Thoracic aorta (tissue), 2 donors: ENCODE results near the gene TRAPPC3L. TPM values are rescaled to one million over a fixed set of nuclear protein-coding genes. Genes with fewer than 3 reads are reported as not detected.

Source experiments
- ATAC-seq: fragments of 150-250 bp; one replicate; pipeline ENCODE4 v1.8.0; 2017; ENCODE audit warnings: low read depth; ENCODE audit not compliant: insufficient number of reproducible peaks, low FRiP score
- DNase-seq: peaks from one replicate; pipeline ENCODE4 v3.0.0-alpha.2; 2020; ENCODE audit warnings: low spot score
- H3K27ac ChIP-seq, 2 donors: fragments of 200-600 bp; sonication (generic); 1 replicate in 1 of 2; 2 replicates in 1 of 2; pipeline ENCODE4 v1.5.1; 2016; ENCODE audit warnings: mild to moderate bottlenecking in 2 of 2, moderate library complexity in 2 of 2
- H3K27me3 ChIP-seq: fragments of 200-600 bp; sonication (generic); replicated peaks from 2 replicates; pipeline ENCODE4 v1.6.0; 2016; ENCODE audit warnings: mild to moderate bottlenecking; ENCODE audit not compliant: insufficient read depth
- H3K36me3 ChIP-seq: fragments of 200-600 bp; sonication (generic); one replicate; pipeline ENCODE4 v1.5.1; 2016
- H3K4me1 ChIP-seq, 2 donors: fragments of 200-600 bp; sonication (generic); 1 replicate in 1 of 2; 2 replicates in 1 of 2; pipeline versions ENCODE4 v1.5.1 to v1.6.0; 2016; ENCODE audit warnings: low read depth in 2 of 2, mild to moderate bottlenecking in 1 of 2; ENCODE audit not compliant: control insufficient read depth in 1 of 2
- H3K4me3 ChIP-seq: fragments of 200-600 bp; sonication (generic); 2 replicates; pipeline ENCODE4 v1.5.1; 2016; ENCODE audit warnings: mild to moderate bottlenecking
- H3K9me3 ChIP-seq: fragments of 200-600 bp; sonication (generic); 2 replicates; pipeline ENCODE4 v1.5.1; 2016
- CTCF ChIP-seq: fragments of 200-600 bp; sonication (generic); IDR thresholded peaks from one replicate; pipeline ENCODE4 v1.5.1; 2019; ENCODE audit warnings: antibody characterized with exemption
- total RNA-seq, 2 donors: library from RNA; depleted of rRNA; stranded (reverse); fragments of >200 nt; gene quantifications; one replicate each; pipeline versions ENCODE4 v1.1.0 to v1.2.3, GENCODE V29; 2016

The TRAPPC3L gene
- total RNA-seq, 2 donors from 2014 or later, result not detected

DNA sequence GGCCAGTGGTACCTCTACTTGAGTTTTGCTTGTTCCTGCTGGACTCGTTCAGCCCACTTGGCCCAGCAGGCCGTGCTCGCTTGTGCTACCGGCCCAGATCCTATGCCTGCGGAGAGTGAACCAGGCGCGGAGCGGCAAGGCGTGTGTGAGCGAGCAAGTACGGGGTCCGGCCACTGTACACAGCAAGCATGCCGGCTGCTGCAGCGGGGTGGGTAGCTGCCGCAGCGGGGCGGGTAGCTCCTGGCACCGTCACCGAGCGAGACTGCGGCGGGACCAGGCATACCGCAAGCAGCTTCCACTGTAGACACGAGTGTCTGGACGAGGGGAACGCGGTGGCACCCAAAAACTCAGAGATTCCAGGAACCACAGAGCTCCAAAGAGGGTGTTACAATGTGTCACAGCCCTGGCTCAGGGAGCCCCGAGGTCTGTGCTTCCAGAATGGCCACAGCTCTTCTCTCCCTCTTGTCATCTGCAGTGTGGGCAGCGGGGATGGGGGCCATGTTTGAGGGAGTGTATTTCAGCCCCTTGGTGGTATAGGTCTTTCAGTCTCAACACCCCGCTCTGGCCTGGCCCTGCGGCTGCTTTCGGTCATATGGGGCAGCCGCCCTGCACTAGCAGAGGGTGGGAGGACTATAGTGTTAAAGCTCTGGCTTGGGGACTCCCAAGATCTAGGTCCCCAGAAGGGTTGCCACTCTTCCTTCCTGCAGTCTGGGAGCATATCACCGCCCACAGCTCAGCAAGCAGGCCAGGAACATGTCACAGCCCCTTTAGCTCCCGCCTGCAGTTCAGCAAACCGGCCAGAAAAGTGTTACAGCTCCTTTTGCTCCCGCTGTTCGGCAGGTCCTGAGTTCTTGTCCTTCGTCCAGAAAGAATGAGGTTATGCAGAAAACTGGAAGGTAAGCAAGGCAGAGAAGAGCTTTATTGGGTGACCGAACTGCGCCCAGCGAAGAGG is 19.7 kb upstream of the TRAPPC3L start:
- H3K4me1 ChIP-seq, result peaks cover 4 to 5% of the 10 kb centered on the region in 2 donors
- DNase-seq (no peak), ATAC-seq (no peak)
- no peaks in the 10 kb centered on the region for H3K27me3 ChIP-seq
- H3K36me3 ChIP-seq, result no peaks in the 10 kb centered on the region
- H3K4me3 ChIP-seq, result peak overlapping the region; percentile 70
- no peaks in the 10 kb centered on the region for H3K9me3 ChIP-seq
- no peak for TF ChIP-seq CTCF
- H3K27ac ChIP-seq, result no peak overlapping the region

DNA sequence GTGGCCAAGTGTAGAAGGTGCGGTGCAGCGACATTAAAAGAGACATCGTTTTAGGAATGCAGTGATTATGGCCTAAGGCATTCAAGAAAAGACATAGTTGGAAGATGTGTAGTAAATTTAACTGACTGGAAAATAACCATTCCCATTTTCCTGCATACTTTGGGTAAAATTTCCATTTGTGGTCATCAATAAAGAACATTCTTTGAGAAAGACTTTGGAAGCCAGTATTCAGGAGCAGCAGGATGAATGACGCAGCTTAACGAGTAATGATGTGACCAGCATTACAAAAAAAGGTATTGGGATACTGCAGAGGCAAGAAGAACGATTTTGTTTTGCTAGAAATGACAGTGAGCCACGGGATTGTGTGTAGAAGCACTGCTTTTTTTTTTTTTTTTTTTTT is 18.8 kb upstream of the TRAPPC3L start:
- DNase-seq (no peak), ATAC-seq (no peak)
- no peaks in the 10 kb centered on the region for H3K4me1 ChIP-seq
- no peaks in the 10 kb centered on the region for H3K36me3 ChIP-seq
- H3K27me3 ChIP-seq, result no peaks in the 10 kb centered on the region
- no peak overlapping the region for H3K27ac ChIP-seq
- TF ChIP-seq CTCF, result no peak
- H3K4me3 ChIP-seq, result no peak overlapping the region
- no peaks in the 10 kb centered on the region for H3K9me3 ChIP-seq

- Histone ChIP-seq H3K27ac (no peak overlapping the region), H3K27me3 (no peaks in the 10 kb centered on the region), H3K9me3 (no peaks in the 10 kb centered on the region), H3K36me3 (no peaks in the 10 kb centered on the region), H3K4me1 (no peaks in the 10 kb centered on the region), H3K4me3 (no peak overlapping the region)
- DNase-seq, result no peak
- TF ChIP-seq CTCF, result no peak
- no peak for ATAC-seq
These were observed 18.3 kb upstream of the TRAPPC3L start for GRCh38 chr6:116563830-116564229.

DNA sequence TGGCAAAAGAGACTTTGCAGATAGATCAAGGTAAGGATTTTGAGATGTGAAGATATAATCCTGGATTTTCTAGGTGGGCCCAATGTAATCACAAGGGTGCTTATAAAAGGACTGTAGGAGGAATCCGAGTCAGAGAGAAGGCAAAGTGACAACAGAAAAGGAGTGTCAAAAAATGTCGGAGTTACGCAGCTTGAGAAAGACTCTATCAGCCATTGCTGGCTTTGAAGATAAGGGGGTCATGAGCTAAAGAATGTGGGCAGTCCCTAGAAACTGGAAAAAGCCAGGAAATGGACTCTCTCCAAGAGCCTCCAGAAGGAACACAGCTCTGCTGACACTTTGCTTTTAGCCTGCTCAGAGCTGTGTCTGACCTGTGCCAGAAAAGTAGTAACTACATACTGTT is 17.1 kb upstream of the TRAPPC3L start:
- no peak for ATAC-seq
- Histone ChIP-seq H3K4me1 (no peaks in the 10 kb centered on the region), H3K9me3 (no peaks in the 10 kb centered on the region), H3K36me3 (no peaks in the 10 kb centered on the region), H3K27ac (no peak overlapping the region), H3K27me3 (no peaks in the 10 kb centered on the region), H3K4me3 (no peak overlapping the region)
- no peak for TF ChIP-seq CTCF
- DNase-seq, result no peak

GRCh38 chr6:116562019-116562403 is 16.5 kb upstream of the TRAPPC3L start:
- H3K4me1 ChIP-seq, result no peaks in the 10 kb centered on the region
- H3K27ac ChIP-seq, result no peak overlapping the region
- TF ChIP-seq CTCF, result no peak
- no peaks in the 10 kb centered on the region for H3K27me3 ChIP-seq
- H3K9me3 ChIP-seq, result no peaks in the 10 kb centered on the region
- no peak for DNase-seq
- no peak overlapping the region for H3K4me3 ChIP-seq
- H3K36me3 ChIP-seq, result no peaks in the 10 kb centered on the region
- no peak for ATAC-seq
